OCI-LY1 (cell line): ENCODE results near the gene KBTBD12.

Experiments used
- EZH2 ChIP-seq: fragments of 200-600 bp; sonication (generic), shearing (Covaris generic); IDR thresholded peaks from 2 replicates; pipeline ENCODE4 v1.8.0; 2017; ENCODE audit warnings: borderline replicate concordance, mixed run types, mild to moderate bottlenecking, antibody characterized with exemption, low read length, moderate library complexity, mixed read lengths
- TF ChIP-seq, protein P1 (sequence below): fragments of 200-600 bp; sonication (generic), shearing (Covaris generic); IDR thresholded peaks from 2 replicates; pipeline ENCODE4 v1.5.1; 2017; ENCODE audit warnings: mild to moderate bottlenecking, antibody characterized with exemption, low read length, moderate library complexity, mixed read lengths

DNA sequence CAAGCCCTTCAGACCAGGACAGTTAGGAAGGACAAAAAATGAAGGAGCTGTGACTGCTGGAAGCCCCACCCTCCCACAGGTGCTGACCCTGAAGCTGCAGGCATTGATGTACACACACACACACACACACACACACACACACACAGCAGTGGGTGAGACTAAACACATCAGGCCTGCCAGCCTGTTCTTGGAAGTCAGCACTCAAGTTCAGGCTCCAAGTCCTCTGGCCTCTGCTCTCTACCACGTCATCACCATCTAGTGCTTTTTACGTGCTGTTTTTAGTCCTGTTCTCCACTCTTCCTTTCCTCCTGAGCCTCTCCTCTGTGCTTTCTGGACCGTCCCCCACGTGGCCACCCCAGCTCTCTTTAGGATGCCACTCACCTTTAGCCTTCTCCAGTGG lies 5.4 kb upstream of the KBTBD12 start:
- TF ChIP-seq, protein P1, sequence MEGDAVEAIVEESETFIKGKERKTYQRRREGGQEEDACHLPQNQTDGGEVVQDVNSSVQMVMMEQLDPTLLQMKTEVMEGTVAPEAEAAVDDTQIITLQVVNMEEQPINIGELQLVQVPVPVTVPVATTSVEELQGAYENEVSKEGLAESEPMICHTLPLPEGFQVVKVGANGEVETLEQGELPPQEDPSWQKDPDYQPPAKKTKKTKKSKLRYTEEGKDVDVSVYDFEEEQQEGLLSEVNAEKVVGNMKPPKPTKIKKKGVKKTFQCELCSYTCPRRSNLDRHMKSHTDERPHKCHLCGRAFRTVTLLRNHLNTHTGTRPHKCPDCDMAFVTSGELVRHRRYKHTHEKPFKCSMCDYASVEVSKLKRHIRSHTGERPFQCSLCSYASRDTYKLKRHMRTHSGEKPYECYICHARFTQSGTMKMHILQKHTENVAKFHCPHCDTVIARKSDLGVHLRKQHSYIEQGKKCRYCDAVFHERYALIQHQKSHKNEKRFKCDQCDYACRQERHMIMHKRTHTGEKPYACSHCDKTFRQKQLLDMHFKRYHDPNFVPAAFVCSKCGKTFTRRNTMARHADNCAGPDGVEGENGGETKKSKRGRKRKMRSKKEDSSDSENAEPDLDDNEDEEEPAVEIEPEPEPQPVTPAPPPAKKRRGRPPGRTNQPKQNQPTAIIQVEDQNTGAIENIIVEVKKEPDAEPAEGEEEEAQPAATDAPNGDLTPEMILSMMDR, result no peak
- no peak for TF ChIP-seq EZH2
